ENCODE data around the gene SIX2. TPM values are rescaled to one million over a fixed set of nuclear protein-coding genes. Genes with fewer than 3 reads are reported as not detected.

The SIX2 gene
- total and polyA plus RNA-seq, 10 donors, result 0.03 to 0.20 (median 0.03) TPM; not detected in 7

DNA sequence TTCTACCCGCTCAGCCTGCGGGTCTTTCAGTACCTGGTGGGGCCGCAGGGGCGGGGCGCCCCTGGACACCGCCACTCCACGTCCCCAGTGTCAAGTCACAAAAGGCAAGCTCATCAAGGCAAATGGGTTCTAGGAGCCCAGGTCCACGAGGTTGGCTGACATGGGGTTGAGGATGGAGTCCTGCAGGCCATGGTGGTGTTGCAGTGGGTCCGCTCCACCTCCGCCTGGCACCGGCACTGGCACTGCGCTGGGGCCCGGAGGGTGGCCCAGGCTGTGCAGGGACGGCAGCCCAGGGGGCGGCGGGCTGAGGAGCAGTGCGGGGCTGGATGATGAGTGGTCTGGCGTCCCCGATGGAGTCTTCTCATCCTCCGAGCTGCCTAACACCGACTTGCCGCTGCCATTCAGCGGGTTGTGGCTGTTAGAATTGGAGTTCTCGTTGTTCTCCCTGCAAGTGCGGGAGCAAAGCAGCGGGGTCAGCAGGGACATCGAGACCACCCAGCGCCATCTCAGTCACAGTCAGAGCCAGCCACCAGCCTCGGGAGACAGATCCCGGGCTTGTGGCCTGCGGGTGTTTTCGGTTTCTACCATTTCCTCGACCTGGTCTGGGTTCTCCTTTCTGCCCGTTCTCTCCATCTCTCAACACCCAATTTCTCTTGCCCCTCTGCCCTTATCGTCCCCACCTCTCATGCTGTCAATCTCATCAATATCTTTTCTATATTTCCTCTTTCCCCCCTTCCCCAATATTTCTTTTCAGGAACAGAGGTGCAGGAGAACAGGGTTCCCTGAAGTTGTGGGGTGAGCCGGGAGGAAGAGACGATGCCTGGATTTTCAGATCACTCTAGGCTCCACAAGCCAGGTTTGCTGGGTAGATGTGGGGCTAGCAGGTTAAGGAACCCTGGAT, 3.0 kb downstream of the SIX2 start:
- WGBS, 5 donors, result 19 to 33% (median 26%) methylated on average over 27 to 37 of the region's 37 CpGs
- intact Hi-C loops (cut with DNase I; ENCODE audit: low total_unique reads), result no loop called here

DNA sequence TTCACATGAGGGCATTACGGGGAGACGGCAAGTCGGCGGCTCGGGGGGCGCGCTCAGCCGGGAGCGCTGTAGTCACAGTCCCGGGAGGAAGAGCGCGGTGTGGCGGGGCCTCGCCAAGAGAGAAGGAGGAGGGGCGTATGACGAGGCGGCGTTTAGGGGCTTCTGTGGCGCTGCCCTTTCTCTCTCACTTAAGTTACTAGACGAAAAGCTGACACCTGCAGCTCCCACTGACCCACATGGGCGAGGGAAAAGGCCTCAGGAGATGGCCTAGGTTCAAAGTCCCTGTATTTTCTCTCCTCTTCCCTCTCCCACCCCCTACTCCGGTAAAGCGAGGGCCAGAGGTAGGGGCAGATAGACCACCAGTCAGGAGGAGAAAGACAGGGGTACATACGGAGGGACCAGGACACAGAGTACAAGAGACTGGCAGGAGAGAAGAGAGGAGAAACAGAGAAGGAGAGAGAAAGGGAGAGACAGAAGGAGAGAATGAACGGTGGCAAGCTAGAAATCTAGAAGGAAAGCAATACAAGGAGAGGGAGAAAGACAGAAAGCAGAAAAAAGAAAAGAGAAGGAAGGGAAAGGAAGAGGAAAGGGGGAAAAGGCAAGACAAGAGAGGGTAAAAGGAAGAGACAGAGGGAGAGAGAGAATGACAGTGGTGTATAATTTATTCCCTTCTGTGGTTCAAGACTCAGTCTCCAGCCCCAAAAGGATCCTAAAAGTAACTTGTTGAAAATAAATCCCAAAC, 3.8 kb downstream of the SIX2 start:
- no peaks in the 10 kb centered on the region for H3K36me3 ChIP-seq
- intact Hi-C loops (cut with DNase I; ENCODE audit: low total_unique reads), result no loop called here
- no peaks in the 10 kb centered on the region for H3K9me3 ChIP-seq
- DNase-seq, result no peak
- 5 to 12% (median 8%) methylated on average over 25 of the region's 25 CpGs for WGBS, 5 donors
- peak overlapping the region in 3 of 8 donors; percentile 19 to 52 (median 25) for H3K4me3 ChIP-seq
- peaks cover 7 to 100% (median 100%) of the 10 kb centered on the region in 7 donors for H3K27me3 ChIP-seq (replicated peaks in 1 of 7)
- no peak overlapping the region for H3K27ac ChIP-seq
- TF ChIP-seq POLR2A (IDR thresholded peaks at IDR 0.05) (no peak), POLR2AphosphoS5 (IDR thresholded peaks at IDR 0.05) (no peak)
- TF ChIP-seq, protein P1, sequence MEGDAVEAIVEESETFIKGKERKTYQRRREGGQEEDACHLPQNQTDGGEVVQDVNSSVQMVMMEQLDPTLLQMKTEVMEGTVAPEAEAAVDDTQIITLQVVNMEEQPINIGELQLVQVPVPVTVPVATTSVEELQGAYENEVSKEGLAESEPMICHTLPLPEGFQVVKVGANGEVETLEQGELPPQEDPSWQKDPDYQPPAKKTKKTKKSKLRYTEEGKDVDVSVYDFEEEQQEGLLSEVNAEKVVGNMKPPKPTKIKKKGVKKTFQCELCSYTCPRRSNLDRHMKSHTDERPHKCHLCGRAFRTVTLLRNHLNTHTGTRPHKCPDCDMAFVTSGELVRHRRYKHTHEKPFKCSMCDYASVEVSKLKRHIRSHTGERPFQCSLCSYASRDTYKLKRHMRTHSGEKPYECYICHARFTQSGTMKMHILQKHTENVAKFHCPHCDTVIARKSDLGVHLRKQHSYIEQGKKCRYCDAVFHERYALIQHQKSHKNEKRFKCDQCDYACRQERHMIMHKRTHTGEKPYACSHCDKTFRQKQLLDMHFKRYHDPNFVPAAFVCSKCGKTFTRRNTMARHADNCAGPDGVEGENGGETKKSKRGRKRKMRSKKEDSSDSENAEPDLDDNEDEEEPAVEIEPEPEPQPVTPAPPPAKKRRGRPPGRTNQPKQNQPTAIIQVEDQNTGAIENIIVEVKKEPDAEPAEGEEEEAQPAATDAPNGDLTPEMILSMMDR (IDR thresholded peaks at IDR 0.05 in 8 of 11, conservative IDR thresholded peaks at IDR 0.05 in 3 of 11), result no peak
- H3K4me1 ChIP-seq, result peaks cover 35 to 79% (median 61%) of the 10 kb centered on the region in 6 donors

More for the DNA sequence above, 3.0 kb downstream of the SIX2 start:
- peaks cover 31 to 79% (median 53%) of the 10 kb centered on the region in 6 donors for H3K4me1 ChIP-seq
- no peak overlapping the region for H3K27ac ChIP-seq
- no peaks in the 10 kb centered on the region for H3K9me3 ChIP-seq
- no peak for DNase-seq
- no peaks in the 10 kb centered on the region for H3K36me3 ChIP-seq
- TF ChIP-seq, protein P1 (IDR thresholded peaks at IDR 0.05 in 8 of 11, conservative IDR thresholded peaks at IDR 0.05 in 3 of 11), result no peak
- TF ChIP-seq POLR2A (IDR thresholded peaks at IDR 0.05) (no peak), POLR2AphosphoS5 (IDR thresholded peaks at IDR 0.05) (no peak)
- peaks cover 7 to 100% (median 100%) of the 10 kb centered on the region in 7 donors for H3K27me3 ChIP-seq (replicated peaks in 1 of 7)
- H3K4me3 ChIP-seq, result peak overlapping the region in 1 of 8 donors; percentile 41

DNA sequence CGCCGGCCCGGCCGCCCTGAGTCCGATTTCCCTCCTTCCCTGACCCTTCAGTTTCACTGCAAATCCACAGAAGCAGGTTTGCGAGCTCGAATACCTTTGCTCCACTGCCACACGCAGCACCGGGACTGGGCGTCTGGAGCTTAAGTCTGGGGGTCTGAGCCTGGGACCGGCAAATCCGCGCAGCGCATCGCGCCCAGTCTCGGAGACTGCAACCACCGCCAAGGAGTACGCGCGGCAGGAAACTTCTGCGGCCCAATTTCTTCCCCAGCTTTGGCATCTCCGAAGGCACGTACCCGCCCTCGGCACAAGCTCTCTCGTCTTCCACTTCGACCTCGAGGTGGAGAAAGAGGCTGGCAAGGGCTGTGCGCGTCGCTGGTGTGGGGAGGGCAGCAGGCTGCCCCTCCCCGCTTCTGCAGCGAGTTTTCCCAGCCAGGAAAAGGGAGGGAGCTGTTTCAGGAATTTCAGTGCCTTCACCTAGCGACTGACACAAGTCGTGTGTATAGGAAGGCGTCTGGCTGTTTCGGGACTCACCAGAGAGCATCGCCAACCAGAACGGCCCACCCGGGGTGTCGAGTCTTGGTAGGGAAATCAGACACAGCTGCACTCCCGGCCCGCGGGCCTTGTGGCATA, 4.6 kb downstream of the SIX2 start:
- intact Hi-C loops (cut with DNase I; ENCODE audit: low total_unique reads), result no loop called here
- peaks cover 7 to 100% (median 100%) of the 10 kb centered on the region in 7 donors for H3K27me3 ChIP-seq (replicated peaks in 1 of 7)
- WGBS, 5 donors, result 2 to 4% (median 3%) methylated on average over 43 to 45 of the region's 45 CpGs
- peaks cover 29 to 75% (median 55%) of the 10 kb centered on the region in 6 donors for H3K4me1 ChIP-seq
- H3K4me3 ChIP-seq, result peak overlapping the region in 6 of 8 donors; percentile 13 to 52 (median 16)
- H3K27ac ChIP-seq, result no peak overlapping the region
- H3K36me3 ChIP-seq, result no peaks in the 10 kb centered on the region
- no peak for DNase-seq
- no peaks in the 10 kb centered on the region for H3K9me3 ChIP-seq
- TF ChIP-seq POLR2A (IDR thresholded peaks at IDR 0.05) (no peak), POLR2AphosphoS5 (IDR thresholded peaks at IDR 0.05) (no peak)
- TF ChIP-seq, protein P1 (IDR thresholded peaks at IDR 0.05 in 8 of 11, conservative IDR thresholded peaks at IDR 0.05 in 3 of 11), result no peak
